Ovary (tissue), 3 donors: ENCODE data around the gene CBX2.

Experiments used
- EP300 ChIP-seq: sonication (generic); formaldehyde crosslinking; IDR thresholded peaks from one replicate; pipeline ENCODE4 v1.6.1; 2017; ENCODE audit warnings: antibody characterized with exemption
- POLR2A ChIP-seq: fragments of 450-650 bp; IDR thresholded peaks from one replicate; pipeline ENCODE4 v1.6.1; 2017; ENCODE audit warnings: antibody characterized with exemption, mild to moderate bottlenecking, moderate library complexity
- TF ChIP-seq, protein P1 (sequence below), 3 donors: fragments of 450-650 bp in 2 of 3; fragments of 200-600 bp in 1 of 3; IDR thresholded peaks; one replicate each; pipeline versions ENCODE4 v1.5.1 to v1.8.0; 2016 to 2022; ENCODE audit warnings: antibody characterized with exemption in 3 of 3, mild to moderate bottlenecking in 1 of 3
- donor health status: DM: no; HTN: no; CAD: no.

DNA sequence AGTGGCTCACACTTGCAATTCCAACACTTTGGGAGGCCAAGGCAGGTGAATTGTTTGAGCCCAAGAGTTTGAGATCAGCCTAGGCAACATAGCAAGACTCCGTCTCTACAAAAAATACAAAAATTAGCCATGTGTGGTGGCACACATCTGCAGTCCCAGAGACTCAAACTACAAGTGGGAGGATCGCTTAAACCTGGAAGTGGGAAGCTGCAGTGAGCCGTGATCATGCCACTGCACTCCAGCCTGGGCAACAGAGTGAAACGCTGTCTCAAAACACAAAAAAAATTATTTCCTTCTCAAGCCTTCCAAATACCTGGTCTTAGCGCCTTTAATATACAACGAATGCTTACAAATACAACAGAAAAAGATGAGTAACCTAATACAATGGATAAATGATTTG is 19.7 kb upstream of the CBX2 start:
- TF ChIP-seq, protein P1, sequence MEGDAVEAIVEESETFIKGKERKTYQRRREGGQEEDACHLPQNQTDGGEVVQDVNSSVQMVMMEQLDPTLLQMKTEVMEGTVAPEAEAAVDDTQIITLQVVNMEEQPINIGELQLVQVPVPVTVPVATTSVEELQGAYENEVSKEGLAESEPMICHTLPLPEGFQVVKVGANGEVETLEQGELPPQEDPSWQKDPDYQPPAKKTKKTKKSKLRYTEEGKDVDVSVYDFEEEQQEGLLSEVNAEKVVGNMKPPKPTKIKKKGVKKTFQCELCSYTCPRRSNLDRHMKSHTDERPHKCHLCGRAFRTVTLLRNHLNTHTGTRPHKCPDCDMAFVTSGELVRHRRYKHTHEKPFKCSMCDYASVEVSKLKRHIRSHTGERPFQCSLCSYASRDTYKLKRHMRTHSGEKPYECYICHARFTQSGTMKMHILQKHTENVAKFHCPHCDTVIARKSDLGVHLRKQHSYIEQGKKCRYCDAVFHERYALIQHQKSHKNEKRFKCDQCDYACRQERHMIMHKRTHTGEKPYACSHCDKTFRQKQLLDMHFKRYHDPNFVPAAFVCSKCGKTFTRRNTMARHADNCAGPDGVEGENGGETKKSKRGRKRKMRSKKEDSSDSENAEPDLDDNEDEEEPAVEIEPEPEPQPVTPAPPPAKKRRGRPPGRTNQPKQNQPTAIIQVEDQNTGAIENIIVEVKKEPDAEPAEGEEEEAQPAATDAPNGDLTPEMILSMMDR (IDR thresholded peaks at IDR 0.05) = no peak
- TF ChIP-seq POLR2A = no peak
- no peak for TF ChIP-seq EP300
